ENCODE measurements around the gene NCAM1.

DNA sequence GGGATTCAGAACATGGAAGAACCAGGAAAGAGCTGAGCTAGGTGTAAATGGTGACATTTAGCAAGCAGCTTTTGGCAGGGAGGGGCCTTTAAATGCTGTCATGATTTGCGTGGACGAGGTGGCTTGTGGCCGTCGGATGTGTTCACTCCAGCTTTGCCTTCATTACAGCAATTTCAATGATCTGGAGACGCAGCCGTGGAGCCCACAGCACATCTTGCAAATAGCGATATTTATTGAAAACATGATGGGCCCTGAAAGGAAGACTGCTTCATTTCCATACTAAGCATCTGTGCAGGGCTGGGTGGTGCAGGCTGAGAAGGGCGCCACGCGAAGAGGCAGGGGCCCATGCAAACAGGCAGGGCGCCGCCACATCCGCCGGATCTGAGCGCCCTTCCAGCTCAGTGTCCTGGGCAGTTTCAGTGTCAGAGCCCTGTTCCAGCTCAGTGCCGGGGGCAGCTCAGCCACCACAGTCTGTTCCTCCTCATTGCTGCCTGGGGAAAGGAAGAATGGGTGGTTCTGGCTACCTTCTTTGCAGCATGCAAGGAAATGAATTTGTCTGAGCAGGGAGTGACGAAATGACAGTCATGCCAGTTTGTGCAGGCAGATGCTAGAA is 242.0 kb downstream of the NCAM1 start:
- TF ChIP-seq ZNF274 (IDR thresholded peaks at IDR 0.05; ENCODE audit: low read depth, low read length) = no peak
- no peak for TF ChIP-seq YY1 (IDR thresholded peaks at IDR 0.05; ENCODE audit: insufficient read depth, insufficient read length)
